Panc1 (cell line): Measurements from ENCODE around the gene KRTAP5-2.
"Not testable (repeated sequence)": the region's sequence is repeated elsewhere in the genome, so short reads cannot be mapped to it uniquely, and the experiment has no call there.

Experiments used
- POLR2AphosphoS5 ChIP-seq: IDR thresholded peaks from 2 replicates; pipeline ENCODE4 v1.6.1; 2012; ENCODE audit warnings: mild to moderate bottlenecking, low read depth, low read length, moderate library complexity
- TCF7L2 ChIP-seq: IDR thresholded peaks from 2 replicates; pipeline ENCODE4 v1.6.1; 2011; ENCODE audit warnings: mild to moderate bottlenecking, low read depth, low read length, inconsistent platforms
- TF ChIP-seq, protein P1 (sequence below): fragments of 450-650 bp; IDR thresholded peaks from 2 replicates; pipeline ENCODE4 v1.5.1; 2017; ENCODE audit warnings: mild to moderate bottlenecking
- TF ChIP-seq, protein P2 (sequence below), 2 experiments: IDR thresholded peaks; 2 replicates each; pipeline ENCODE4 v1.6.1; 2011 to 2012; ENCODE audit warnings: low read depth in 2 of 2, control low read depth in 1 of 2, low read length in 1 of 2, mild to moderate bottlenecking in 1 of 2, moderate library complexity in 1 of 2; ENCODE audit not compliant: insufficient read depth in 1 of 2

DNA sequence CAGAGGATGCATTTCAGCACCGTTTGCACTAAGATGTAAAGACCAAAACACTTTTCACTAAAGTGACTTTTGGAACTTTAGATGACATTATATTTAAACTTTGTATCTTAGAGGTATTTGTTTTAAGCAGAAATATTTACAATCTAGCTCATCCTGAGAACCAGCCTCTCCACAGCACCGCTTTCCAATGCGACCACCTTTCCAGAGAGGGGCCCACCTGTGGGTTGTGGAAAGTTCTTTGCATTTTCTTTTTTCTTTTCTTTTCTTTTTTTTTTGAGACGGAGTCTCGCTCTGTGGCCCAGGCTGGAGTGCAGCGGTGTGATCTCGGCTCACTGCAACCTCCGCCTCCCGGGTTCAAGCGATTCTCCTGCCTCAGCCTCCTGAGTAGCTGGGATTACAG, 48.4 kb upstream of the KRTAP5-2 start:
- TF ChIP-seq, protein P1, sequence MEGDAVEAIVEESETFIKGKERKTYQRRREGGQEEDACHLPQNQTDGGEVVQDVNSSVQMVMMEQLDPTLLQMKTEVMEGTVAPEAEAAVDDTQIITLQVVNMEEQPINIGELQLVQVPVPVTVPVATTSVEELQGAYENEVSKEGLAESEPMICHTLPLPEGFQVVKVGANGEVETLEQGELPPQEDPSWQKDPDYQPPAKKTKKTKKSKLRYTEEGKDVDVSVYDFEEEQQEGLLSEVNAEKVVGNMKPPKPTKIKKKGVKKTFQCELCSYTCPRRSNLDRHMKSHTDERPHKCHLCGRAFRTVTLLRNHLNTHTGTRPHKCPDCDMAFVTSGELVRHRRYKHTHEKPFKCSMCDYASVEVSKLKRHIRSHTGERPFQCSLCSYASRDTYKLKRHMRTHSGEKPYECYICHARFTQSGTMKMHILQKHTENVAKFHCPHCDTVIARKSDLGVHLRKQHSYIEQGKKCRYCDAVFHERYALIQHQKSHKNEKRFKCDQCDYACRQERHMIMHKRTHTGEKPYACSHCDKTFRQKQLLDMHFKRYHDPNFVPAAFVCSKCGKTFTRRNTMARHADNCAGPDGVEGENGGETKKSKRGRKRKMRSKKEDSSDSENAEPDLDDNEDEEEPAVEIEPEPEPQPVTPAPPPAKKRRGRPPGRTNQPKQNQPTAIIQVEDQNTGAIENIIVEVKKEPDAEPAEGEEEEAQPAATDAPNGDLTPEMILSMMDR = not testable (repeated sequence)
- TF ChIP-seq, protein P2, sequence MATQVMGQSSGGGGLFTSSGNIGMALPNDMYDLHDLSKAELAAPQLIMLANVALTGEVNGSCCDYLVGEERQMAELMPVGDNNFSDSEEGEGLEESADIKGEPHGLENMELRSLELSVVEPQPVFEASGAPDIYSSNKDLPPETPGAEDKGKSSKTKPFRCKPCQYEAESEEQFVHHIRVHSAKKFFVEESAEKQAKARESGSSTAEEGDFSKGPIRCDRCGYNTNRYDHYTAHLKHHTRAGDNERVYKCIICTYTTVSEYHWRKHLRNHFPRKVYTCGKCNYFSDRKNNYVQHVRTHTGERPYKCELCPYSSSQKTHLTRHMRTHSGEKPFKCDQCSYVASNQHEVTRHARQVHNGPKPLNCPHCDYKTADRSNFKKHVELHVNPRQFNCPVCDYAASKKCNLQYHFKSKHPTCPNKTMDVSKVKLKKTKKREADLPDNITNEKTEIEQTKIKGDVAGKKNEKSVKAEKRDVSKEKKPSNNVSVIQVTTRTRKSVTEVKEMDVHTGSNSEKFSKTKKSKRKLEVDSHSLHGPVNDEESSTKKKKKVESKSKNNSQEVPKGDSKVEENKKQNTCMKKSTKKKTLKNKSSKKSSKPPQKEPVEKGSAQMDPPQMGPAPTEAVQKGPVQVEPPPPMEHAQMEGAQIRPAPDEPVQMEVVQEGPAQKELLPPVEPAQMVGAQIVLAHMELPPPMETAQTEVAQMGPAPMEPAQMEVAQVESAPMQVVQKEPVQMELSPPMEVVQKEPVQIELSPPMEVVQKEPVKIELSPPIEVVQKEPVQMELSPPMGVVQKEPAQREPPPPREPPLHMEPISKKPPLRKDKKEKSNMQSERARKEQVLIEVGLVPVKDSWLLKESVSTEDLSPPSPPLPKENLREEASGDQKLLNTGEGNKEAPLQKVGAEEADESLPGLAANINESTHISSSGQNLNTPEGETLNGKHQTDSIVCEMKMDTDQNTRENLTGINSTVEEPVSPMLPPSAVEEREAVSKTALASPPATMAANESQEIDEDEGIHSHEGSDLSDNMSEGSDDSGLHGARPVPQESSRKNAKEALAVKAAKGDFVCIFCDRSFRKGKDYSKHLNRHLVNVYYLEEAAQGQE (IDR thresholded peaks at IDR 0.05; ENCODE audit: insufficient read depth in 1 of 2, low read depth in 2 of 2, low read length in 1 of 2) = not testable (repeated sequence)
- not testable (repeated sequence) for TF ChIP-seq TCF7L2, POLR2AphosphoS5
